IPS-18c (cell line): ENCODE measurements around the gene CXorf49B.
"Not testable (repeated sequence)": the region's sequence is repeated elsewhere in the genome, so short reads cannot be mapped to it uniquely, and the experiment has no call there.

ENCODE experiments used
- H3K4me3 ChIP-seq: 2 replicates; pipeline ENCODE4 v1.7.0; 2013; ENCODE audit warnings: low read depth, mild to moderate bottlenecking, low read length, moderate library complexity; ENCODE audit not compliant: insufficient read depth
- H3K9me3 ChIP-seq: one replicate; pipeline ENCODE4 v1.6.1; 2013; ENCODE audit warnings: mild to moderate bottlenecking, low read length, moderate library complexity; ENCODE audit not compliant: control insufficient read depth, insufficient read depth

CXorf49B gene

GRCh38 chrX:71763049-71763448 is at the start of gene CXorf49B:
CXorf49B (plus strand) TSS chrX:71763349; CDS start chrX:71763424, 75 bp downstream.
- H3K4me3 ChIP-seq, H3K9me3 ChIP-seq: not testable (repeated sequence)

GRCh38 chrX:71714064-71714463 is 49.1 kb upstream of the CXorf49B start:
- not testable (repeated sequence) for H3K4me3 ChIP-seq, H3K9me3 ChIP-seq

- H3K9me3 ChIP-seq, result not testable (repeated sequence)
Measured at GRCh38 chrX:71715551-71715950, 47.6 kb upstream of the CXorf49B start.

GRCh38 chrX:71716323-71716722 is 46.8 kb upstream of the CXorf49B start:
- not testable (repeated sequence) for H3K9me3 ChIP-seq, H3K4me3 ChIP-seq

More at GRCh38 chrX:71715551-71715950, 47.6 kb upstream of the CXorf49B start:
- H3K4me3 ChIP-seq, result not testable (repeated sequence)

- not testable (repeated sequence) for H3K4me3 ChIP-seq, H3K9me3 ChIP-seq
Measured at GRCh38 chrX:71718185-71718584, 45.0 kb upstream of the CXorf49B start, which contains the start of gene CXorf49. CXorf49 (minus strand) TSS chrX:71718285; CDS start chrX:71718151, 134 bp downstream.

- not testable (repeated sequence) for H3K4me3 ChIP-seq, H3K9me3 ChIP-seq
Measured at GRCh38 chrX:71719195-71719594, 44.0 kb upstream of the CXorf49B start.

GRCh38 chrX:71720289-71720886 is 42.8 kb upstream of the CXorf49B start:
- H3K9me3 ChIP-seq, H3K4me3 ChIP-seq: not testable (repeated sequence)

GRCh38 chrX:71760688-71761281 is 2.4 kb upstream of the CXorf49B start:
- H3K9me3 ChIP-seq, H3K4me3 ChIP-seq: not testable (repeated sequence)

GRCh38 chrX:71764832-71765231 is 1.7 kb downstream of the CXorf49B start:
- H3K4me3 ChIP-seq, H3K9me3 ChIP-seq: not testable (repeated sequence)

- not testable (repeated sequence) for H3K9me3 ChIP-seq
Measured at GRCh38 chrX:71765613-71766012, 2.5 kb downstream of the CXorf49B start.

GRCh38 chrX:71767134-71767533 is 4.0 kb downstream of the CXorf49B start:
- not testable (repeated sequence) for H3K9me3 ChIP-seq, H3K4me3 ChIP-seq

More at GRCh38 chrX:71765613-71766012, 2.5 kb downstream of the CXorf49B start:
- H3K4me3 ChIP-seq, result not testable (repeated sequence)

GRCh38 chrX:71778322-71778721 is 15.2 kb downstream of the CXorf49B start:
- H3K9me3 ChIP-seq, H3K4me3 ChIP-seq: not testable (repeated sequence)

GRCh38 chrX:71782225-71782949 is 19.2 kb downstream of the CXorf49B start:
- not testable (repeated sequence) for H3K4me3 ChIP-seq, H3K9me3 ChIP-seq

GRCh38 chrX:71782950-71783299 is 19.8 kb downstream of the CXorf49B start:
- not testable (repeated sequence) for H3K4me3 ChIP-seq, H3K9me3 ChIP-seq

- not testable (repeated sequence) for H3K4me3 ChIP-seq, H3K9me3 ChIP-seq
Measured at GRCh38 chrX:71783569-71784347, 20.6 kb downstream of the CXorf49B start.

GRCh38 chrX:71784348-71784983 is 21.3 kb downstream of the CXorf49B start:
- H3K4me3 ChIP-seq, H3K9me3 ChIP-seq: not testable (repeated sequence)

GRCh38 chrX:71806450-71806849 is 43.3 kb downstream of the CXorf49B start:
- H3K9me3 ChIP-seq, H3K4me3 ChIP-seq: not testable (repeated sequence)
